Measurements from ENCODE around the gene ZBTB46. TPM values are rescaled to one million over a fixed set of nuclear protein-coding genes. Genes with fewer than 3 reads are reported as not detected.

Gene ZBTB46
- total RNA-seq, 2 donors from 2014 or later, result 9.3 to 9.9 TPM

- H3K27me3 ChIP-seq (replicated peaks; ENCODE audit: insufficient read depth), result no peaks in the 10 kb centered on the region
- no peak for DNase-seq (ENCODE audit: low spot score)
- TF ChIP-seq CTCF (IDR thresholded peaks at IDR 0.05), result no peak
- ATAC-seq (ENCODE audit: insufficient number of reproducible peaks, low FRiP score, low read depth), result no peak
- H3K4me1 ChIP-seq (ENCODE audit: control insufficient read depth in 1 of 2, low read depth in 2 of 2), result peaks cover 25 to 43% of the 10 kb centered on the region in 2 donors
- H3K27ac ChIP-seq, result no peak overlapping the region
- peaks cover 7% of the 10 kb centered on the region for H3K36me3 ChIP-seq
- H3K9me3 ChIP-seq, result no peaks in the 10 kb centered on the region
- no peak overlapping the region for H3K4me3 ChIP-seq
These were observed 136.3 kb downstream of the ZBTB46 start for GRCh38 chr20:63694584-63695423.

GRCh38 chr20:63693733-63694583 is 137.1 kb downstream of the ZBTB46 start:
- DNase-seq (ENCODE audit: low spot score) (no peak), ATAC-seq (ENCODE audit: insufficient number of reproducible peaks, low FRiP score, low read depth) (no peak)
- H3K36me3 ChIP-seq, result peaks cover 7% of the 10 kb centered on the region

More at GRCh38 chr20:63693733-63694583, 137.1 kb downstream of the ZBTB46 start:
- no peak for TF ChIP-seq CTCF (IDR thresholded peaks at IDR 0.05)
- H3K27ac ChIP-seq, result no peak overlapping the region
- no peaks in the 10 kb centered on the region for H3K9me3 ChIP-seq
- H3K4me1 ChIP-seq (ENCODE audit: control insufficient read depth in 1 of 2, low read depth in 2 of 2), result peaks cover 17 to 34% of the 10 kb centered on the region in 2 donors
- H3K27me3 ChIP-seq (replicated peaks; ENCODE audit: insufficient read depth), result no peaks in the 10 kb centered on the region
- H3K4me3 ChIP-seq, result no peak overlapping the region

Other genes starting within 250 kb of the ZBTB46 start
- gene GMEB2, start 204.2 kb downstream of the ZBTB46 start, total RNA-seq, result 10 to 100 TPM; 10.0 to 14.7 TPM
- 10 to 100 TPM; 14.4 to 17.8 TPM for gene STMN3, start 177.8 kb downstream of the ZBTB46 start, total RNA-seq
- gene RTEL1, start 173.0 kb downstream of the ZBTB46 start, total RNA-seq, result 100 to 1,000 TPM in 1 of 2 donors, 10 to 100 TPM in 1; 37.8 to 114 TPM
- gene TNFRSF6B, start 134.6 kb downstream of the ZBTB46 start, total RNA-seq, result 10 to 100 TPM; 32.9 to 98.9 TPM
- 10 to 100 TPM; 56.4 to 57.8 TPM for gene ARFRP1, start 123.3 kb downstream of the ZBTB46 start, total RNA-seq
- gene ZGPAT, start 123.2 kb downstream of the ZBTB46 start, total RNA-seq, result 10 to 100 TPM; 32.6 to 41.1 TPM
- gene LIME1, start 94.6 kb downstream of the ZBTB46 start, total RNA-seq, result 10 to 100 TPM; 15.6 to 26.5 TPM
- gene SLC2A4RG, start 91.5 kb downstream of the ZBTB46 start, total RNA-seq, result 100 to 1,000 TPM in 1 of 2 donors, 10 to 100 TPM in 1; 36.2 to 103 TPM
- not detected for gene ABHD16B, start 30.2 kb upstream of the ZBTB46 start, total RNA-seq
- 100 to 1,000 TPM; 106 to 159 TPM for gene TPD52L2, start 34.0 kb upstream of the ZBTB46 start, total RNA-seq
- 10 to 100 TPM; 48.5 to 61.2 TPM for gene DNAJC5, start 63.9 kb upstream of the ZBTB46 start, total RNA-seq
- 10 to 100 TPM; 27.3 to 40.5 TPM for gene UCKL1, start 125.2 kb upstream of the ZBTB46 start, total RNA-seq
- gene ZNF512B, start 138.7 kb upstream of the ZBTB46 start, total RNA-seq, result 10 to 100 TPM; 10.2 to 13.8 TPM
- 1 to 10 TPM in 1 of 2 donors, under 1 TPM in 1; 0.78 to 3.0 TPM for gene SAMD10, start 148.4 kb upstream of the ZBTB46 start, total RNA-seq
- 10 to 100 TPM; 51.9 to 52.9 TPM for gene PRPF6, start 149.9 kb upstream of the ZBTB46 start, total RNA-seq
- gene C20orf204, start 204.9 kb upstream of the ZBTB46 start, total RNA-seq, result 1 to 10 TPM in 1 of 2 donors, under 1 TPM in 1; 0.81 to 3.2 TPM
- 10 to 100 TPM in 1 of 2 donors, 1 to 10 TPM in 1; 4.2 to 15.3 TPM for gene SOX18, start 218.4 kb upstream of the ZBTB46 start, total RNA-seq
- gene TCEA2, start 231.9 kb upstream of the ZBTB46 start, total RNA-seq, result 10 to 100 TPM; 30.1 to 48.6 TPM
- gene RGS19, start 248.3 kb upstream of the ZBTB46 start, total RNA-seq, result 10 to 100 TPM; 20.6 to 41.2 TPM
- 1 to 10 TPM; 1.1 to 3.2 TPM for gene OPRL1, start 248.8 kb upstream of the ZBTB46 start, total RNA-seq